ENCODE results near the gene PAX5. TPM values are rescaled to one million over a fixed set of nuclear protein-coding genes. Genes with fewer than 3 reads are reported as not detected.

PAX5 gene
- total RNA-seq, 2 experiments from 2014 or later, result 62.5 to 141 TPM

DNA sequence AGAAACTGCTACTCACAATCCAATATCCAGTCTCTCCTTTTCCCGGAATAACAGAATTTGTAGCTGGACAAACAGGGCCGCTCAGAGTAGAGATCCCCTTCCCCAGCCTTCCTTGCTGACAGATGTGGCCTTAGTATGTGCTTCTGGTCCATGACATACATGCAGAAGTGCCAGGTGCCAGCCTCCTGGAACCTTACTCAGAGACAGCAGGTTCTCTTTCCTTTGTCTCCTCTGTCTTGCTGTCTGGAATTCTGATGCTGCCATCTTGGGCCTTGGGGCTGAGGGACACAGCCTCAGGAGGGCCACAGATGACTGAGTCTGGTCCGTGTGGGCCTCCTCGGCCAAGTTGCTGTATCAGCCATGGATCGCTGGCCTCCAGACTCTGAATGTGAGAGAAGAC lies 210.1 kb downstream of the PAX5 start:
- no peaks in the 10 kb centered on the region for H3K9me2 ChIP-seq (ENCODE audit: insufficient read depth, low read length)
- no peaks in the 10 kb centered on the region for H3K4me1 ChIP-seq (ENCODE audit: insufficient read depth, low read length, poor library complexity, severe bottlenecking)
- H3K4me3 ChIP-seq (ENCODE audit: low read depth, low read length, poor library complexity, severe bottlenecking), result no peak overlapping the region
- no TSS peak for BruUV-seq (replicated peaks)
- no peak overlapping the region for H3K4me2 ChIP-seq (ENCODE audit: low read length)
- no peak for DNase-seq (ENCODE audit: low spot score)
- H3K79me2 ChIP-seq (ENCODE audit: insufficient read depth, low read depth, low read length), result no peaks in the 10 kb centered on the region
- CTCF ChIA-PET (ENCODE audit: unreplicated experiment), result no interaction called here
- H3K27ac ChIP-seq (ENCODE audit: low read depth, low read length, poor library complexity, severe bottlenecking), result no peak overlapping the region
- H3K9me3 ChIP-seq (ENCODE audit: low read length), result no peaks in the 10 kb centered on the region
- intact Hi-C loops (cut with micrococcal nuclease; ENCODE audit: unreplicated experiment), result no loop called here
- no peak overlapping the region for H2AFZ ChIP-seq (ENCODE audit: low read length)
- TF ChIP-seq EZH2phosphoT487 (IDR thresholded peaks at IDR 0.05; ENCODE audit: borderline replicate concordance, low read depth, low read length) (no peak), CTCF (conservative IDR thresholded peaks at IDR 0.05; ENCODE audit: low read length) (no peak)
- POLR2A ChIA-PET, result no interaction called here
- no peaks in the 10 kb centered on the region for H3K36me3 ChIP-seq (ENCODE audit: insufficient read depth, low read length)
- H4K20me1 ChIP-seq (ENCODE audit: insufficient read depth, low read length), result no peaks in the 10 kb centered on the region

DNA sequence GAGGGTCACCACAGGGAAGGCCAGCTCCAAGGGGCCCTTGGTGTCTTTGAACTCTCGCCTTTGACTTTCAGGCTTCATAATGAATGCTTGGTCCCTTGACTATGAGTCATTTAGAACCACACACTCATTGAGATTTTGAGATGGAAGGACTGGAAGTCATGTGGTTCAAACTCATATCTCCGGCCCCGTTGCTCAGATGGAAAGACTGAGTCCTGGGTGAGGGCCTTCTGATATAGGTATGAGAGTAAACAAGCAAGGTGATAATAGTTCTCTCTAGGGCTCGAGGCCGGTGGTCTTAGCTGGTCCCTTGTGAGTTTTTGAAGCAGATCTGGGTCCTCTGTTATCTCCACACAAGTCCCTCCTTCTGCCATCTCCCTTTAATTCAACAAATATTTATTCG lies 210.6 kb downstream of the PAX5 start:
- no TSS peak for BruUV-seq (replicated peaks)
- no peak overlapping the region for H2AFZ ChIP-seq (ENCODE audit: low read length)
- H3K36me3 ChIP-seq (ENCODE audit: insufficient read depth, low read length), result no peaks in the 10 kb centered on the region
- H3K4me2 ChIP-seq (ENCODE audit: low read length), result no peak overlapping the region
- no peak overlapping the region for H3K4me3 ChIP-seq (ENCODE audit: low read depth, low read length, poor library complexity, severe bottlenecking)
- H3K4me1 ChIP-seq (ENCODE audit: insufficient read depth, low read length, poor library complexity, severe bottlenecking), result no peaks in the 10 kb centered on the region
- H3K79me2 ChIP-seq (ENCODE audit: insufficient read depth, low read depth, low read length), result no peaks in the 10 kb centered on the region
- POLR2A ChIA-PET, result no interaction called here
- no peak for DNase-seq (ENCODE audit: low spot score)
- no peaks in the 10 kb centered on the region for H3K9me2 ChIP-seq (ENCODE audit: insufficient read depth, low read length)
- CTCF ChIA-PET (ENCODE audit: unreplicated experiment), result no interaction called here
- intact Hi-C loops (cut with micrococcal nuclease; ENCODE audit: unreplicated experiment), result no loop called here
- no peaks in the 10 kb centered on the region for H3K9me3 ChIP-seq (ENCODE audit: low read length)
- no peak overlapping the region for H3K27ac ChIP-seq (ENCODE audit: low read depth, low read length, poor library complexity, severe bottlenecking)
- no peak for TF ChIP-seq CTCF (conservative IDR thresholded peaks at IDR 0.05; ENCODE audit: low read length)
- no peak for TF ChIP-seq EZH2phosphoT487 (IDR thresholded peaks at IDR 0.05; ENCODE audit: borderline replicate concordance, low read depth, low read length)
- no peaks in the 10 kb centered on the region for H4K20me1 ChIP-seq (ENCODE audit: insufficient read depth, low read length)

- H3K27ac ChIP-seq (ENCODE audit: low read depth, low read length, poor library complexity, severe bottlenecking), result no peak overlapping the region
- H3K4me3 ChIP-seq (ENCODE audit: low read depth, low read length, poor library complexity, severe bottlenecking), result no peak overlapping the region
- no peak overlapping the region for H2AFZ ChIP-seq (ENCODE audit: low read length)
- intact Hi-C loops (cut with micrococcal nuclease; ENCODE audit: unreplicated experiment), result no loop called here
- no peaks in the 10 kb centered on the region for H4K20me1 ChIP-seq (ENCODE audit: insufficient read depth, low read length)
- H3K36me3 ChIP-seq (ENCODE audit: insufficient read depth, low read length), result no peaks in the 10 kb centered on the region
- no peaks in the 10 kb centered on the region for H3K9me3 ChIP-seq (ENCODE audit: low read length)
- BruUV-seq (replicated peaks), result no TSS peak
- ChIA-PET POLR2A (no interaction called here), CTCF (ENCODE audit: unreplicated experiment) (no interaction called here)
- H3K9me2 ChIP-seq (ENCODE audit: insufficient read depth, low read length), result no peaks in the 10 kb centered on the region
- no peaks in the 10 kb centered on the region for H3K4me1 ChIP-seq (ENCODE audit: insufficient read depth, low read length, poor library complexity, severe bottlenecking)
- no peaks in the 10 kb centered on the region for H3K79me2 ChIP-seq (ENCODE audit: insufficient read depth, low read depth, low read length)
- no peak for DNase-seq (ENCODE audit: low spot score)
- no peak overlapping the region for H3K4me2 ChIP-seq (ENCODE audit: low read length)
- no peak for TF ChIP-seq EZH2phosphoT487 (IDR thresholded peaks at IDR 0.05; ENCODE audit: borderline replicate concordance, low read depth, low read length)
- TF ChIP-seq CTCF (conservative IDR thresholded peaks at IDR 0.05; ENCODE audit: low read length), result no peak
These were observed 211.9 kb downstream of the PAX5 start for GRCh38 chr9:36822201-36822600.
